Nasal cavity respiratory epithelium epithelial cell of viscerocranial mucosa (primary cell): Measurements from ENCODE around the gene CFAP43. TPM values are rescaled to one million over a fixed set of nuclear protein-coding genes. Genes with fewer than 3 reads are reported as not detected.

Source experiments
- total RNA-seq: library from RNA; depleted of rRNA; stranded (reverse); fragments of >200 nt; gene quantifications from 2 replicates; pipeline ENCODE4 v1.2.3, GENCODE V29; 2014

The CFAP43 gene
- total RNA-seq = under 0.01 and 0.36 TPM in 2 replicates

GRCh38 chr10:104231784-104232612, at the start of gene CFAP43:
Gene CFAP43, minus strand, starts transcription at chr10:104232364. Its CDS starts 118 bp downstream, at chr10:104232246.

GRCh38 chr10:104268713-104269645, 36.8 kb upstream of the CFAP43 start, which contains the start of gene GSTO2:
Gene GSTO2, plus strand, starts transcription at chr10:104269184. Its CDS starts 5,732 bp downstream, at chr10:104274916.

GRCh38 chr10:104254493-104255310, 22.5 kb upstream of the CFAP43 start, which contains the start of gene GSTO1:
Gene GSTO1, plus strand, starts transcription at chr10:104254892. Its CDS starts 37 bp downstream, at chr10:104254929.

GRCh38 chr10:104121485-104122224, 110.5 kb downstream of the CFAP43 start, which contains the start of gene SFR1:
Gene SFR1, plus strand, starts transcription at chr10:104122171. Its CDS starts 13 bp downstream, at chr10:104122184.

GRCh38 chr10:104085801-104086400, 146.3 kb downstream of the CFAP43 start, which contains the start of gene COL17A1:
Gene COL17A1, minus strand, starts transcription at chr10:104085880. Its CDS starts 5,207 bp downstream, at chr10:104080673.

Other genes with a start within 250 kb of the CFAP43 start
- gene COL17A1, start 146.5 kb downstream of the CFAP43 start, total RNA-seq = 884 and 910 TPM in 2 replicates
- gene SFR1, start 110.2 kb downstream of the CFAP43 start, total RNA-seq = 4.5 and 6.5 TPM in 2 replicates
- gene GSTO1, start 22.5 kb upstream of the CFAP43 start, total RNA-seq = 53.0 and 73.5 TPM in 2 replicates
- 6.5 and 18.8 TPM in 2 replicates for gene GSTO2, start 36.8 kb upstream of the CFAP43 start, total RNA-seq
- gene ITPRIP, start 106.1 kb upstream of the CFAP43 start, total RNA-seq = 52.6 and 79.2 TPM in 2 replicates
- gene CFAP58, start 121.5 kb upstream of the CFAP43 start, total RNA-seq = 0.34 and 0.36 TPM in 2 replicates